Activated CD8-positive, alpha-beta memory T cell treated with anti-CD3 and anti-CD28 coated beads, Interleukin-2, amount 50 U/mL, for 48 hours (primary cell): Measurements from ENCODE around the gene NAV2.
"Not testable (repeated sequence)": the region's sequence is repeated elsewhere in the genome, so short reads cannot be mapped to it uniquely, and the experiment has no call there.

ENCODE experiments used
- DNase-seq: peaks from one replicate; pipeline ENCODE4 v3.0.0-alpha.2; 2020

Gene NAV2

GRCh38 chr11:19910931-19911330 lies 198.3 kb downstream of the NAV2 start:
- no peak for DNase-seq

DNA sequence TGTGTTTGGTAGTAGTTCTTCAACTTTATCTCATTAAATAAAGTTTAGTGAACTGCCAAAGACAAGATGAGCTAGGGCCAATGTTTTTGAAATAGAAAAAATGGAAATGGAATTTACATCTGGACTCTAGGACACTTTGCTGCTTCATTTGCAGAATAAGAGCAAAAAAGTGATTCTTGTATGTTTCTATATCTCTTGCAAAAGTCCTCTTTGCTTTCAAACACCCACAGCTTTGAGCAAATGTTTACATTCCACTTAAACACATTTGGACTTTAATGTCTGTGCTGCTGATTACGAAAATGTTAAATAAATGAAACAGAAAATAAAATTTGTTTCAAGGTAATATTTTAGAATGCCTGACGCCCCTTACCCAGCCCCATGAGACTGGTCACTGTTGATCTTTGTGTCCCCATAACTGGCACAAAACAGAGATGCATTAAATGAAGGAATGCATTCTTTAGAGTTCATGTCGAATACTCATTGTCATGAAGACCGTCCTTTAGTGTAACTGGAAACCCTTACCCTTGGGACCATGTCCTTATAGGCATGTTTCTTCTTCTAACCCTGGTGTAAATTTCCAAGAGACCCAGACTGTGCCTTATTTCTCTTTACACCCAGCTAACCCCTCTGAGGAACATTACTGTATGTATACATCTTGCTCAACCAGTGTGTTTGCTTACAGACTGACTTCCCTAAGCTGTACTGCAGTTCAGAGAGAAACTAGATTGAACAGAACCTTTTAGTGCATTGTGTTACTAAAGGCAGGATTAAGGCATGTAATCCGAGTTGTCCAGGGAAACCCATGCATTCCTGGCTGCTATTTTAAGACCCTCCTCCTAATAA lies 199.7 kb downstream of the NAV2 start:
- DNase-seq = no peak

DNA sequence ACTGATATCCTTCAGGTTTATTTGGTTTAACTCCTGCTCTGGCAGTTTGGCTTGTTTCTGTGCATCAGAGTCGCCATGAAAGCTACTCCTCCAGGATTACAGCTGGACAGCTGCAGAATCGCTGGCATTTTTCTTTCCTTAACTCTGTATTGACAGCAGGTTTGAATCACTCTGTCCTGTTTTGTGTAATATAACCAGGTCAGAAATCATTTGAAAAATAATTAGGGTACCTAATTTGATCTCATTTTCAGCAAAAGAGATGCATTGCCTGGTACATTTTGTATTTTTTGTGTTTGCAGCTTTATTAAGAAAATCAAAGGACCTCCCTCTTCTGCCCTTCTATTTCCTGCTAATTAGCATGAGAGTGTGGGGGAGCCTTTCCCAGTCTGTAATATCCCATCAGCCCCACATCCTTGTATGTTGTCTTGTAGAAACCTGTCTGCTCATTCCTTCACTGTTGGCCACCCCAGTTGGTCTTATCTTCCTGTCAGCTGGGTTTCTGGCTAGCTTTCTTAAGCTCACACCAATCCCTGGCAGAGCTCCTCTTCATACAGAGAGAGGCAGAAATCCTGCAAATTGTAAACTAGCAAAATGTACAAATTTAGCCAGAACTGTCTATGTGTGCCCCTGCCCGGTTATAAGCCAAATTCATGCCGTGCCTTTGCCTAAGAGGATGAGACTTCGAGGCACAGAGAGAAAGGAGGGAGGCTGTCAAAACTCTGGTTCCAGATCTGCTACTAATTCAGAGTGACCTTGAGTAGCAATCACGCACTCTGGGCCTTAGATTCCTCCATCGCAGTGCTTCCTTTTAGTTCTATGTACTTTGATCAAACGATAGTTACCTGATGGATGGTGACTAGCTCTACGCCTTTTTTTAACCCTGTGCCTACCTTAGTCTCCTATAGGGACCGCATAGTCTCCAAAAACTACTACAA lies 200.6 kb downstream of the NAV2 start:
- DNase-seq = no peak

GRCh38 chr11:19913893-19914249 lies 201.2 kb downstream of the NAV2 start:
- no peak for DNase-seq

DNA sequence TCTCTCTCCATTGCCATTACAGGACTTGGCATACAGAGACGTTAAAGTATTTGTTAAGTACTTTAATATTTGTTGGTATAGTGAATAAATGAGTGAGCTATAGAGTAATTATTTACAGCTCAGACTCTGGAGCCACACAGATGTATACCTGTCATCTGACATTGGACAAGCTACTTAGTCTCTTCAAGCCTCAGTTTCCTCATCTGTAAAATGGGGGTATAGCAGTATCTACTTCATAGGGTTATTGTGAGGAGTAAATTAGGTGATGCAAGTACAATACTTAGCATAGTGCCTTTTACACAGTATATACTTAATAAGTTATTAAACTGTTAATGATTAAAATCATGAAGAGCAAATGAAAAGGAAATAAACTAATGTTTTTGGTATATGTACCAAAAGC lies 203.2 kb downstream of the NAV2 start:
- DNase-seq = no peak

DNA sequence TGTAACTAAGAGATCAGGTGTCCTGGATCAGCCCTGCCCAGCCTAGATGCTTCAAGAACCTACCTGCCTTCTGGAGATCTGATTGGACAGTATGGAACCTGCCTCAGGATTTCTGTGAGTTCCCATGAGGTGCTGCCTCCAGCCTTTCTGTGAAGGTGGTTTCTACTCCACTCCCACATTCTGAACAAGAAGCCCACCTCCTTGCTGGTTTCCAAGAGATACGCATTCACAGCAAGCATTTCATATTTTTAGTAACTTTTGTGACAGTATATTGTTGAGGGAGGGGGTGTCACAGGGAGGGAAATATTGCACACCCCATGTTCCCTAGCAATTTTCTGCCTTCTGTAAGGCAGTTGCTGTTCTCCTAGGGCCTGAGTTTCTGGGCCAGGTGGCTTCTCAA lies 204.4 kb downstream of the NAV2 start:
- DNase-seq = no peak

- no peak for DNase-seq
These were observed 205.8 kb downstream of the NAV2 start for GRCh38 chr11:19918302-19919049.

DNA sequence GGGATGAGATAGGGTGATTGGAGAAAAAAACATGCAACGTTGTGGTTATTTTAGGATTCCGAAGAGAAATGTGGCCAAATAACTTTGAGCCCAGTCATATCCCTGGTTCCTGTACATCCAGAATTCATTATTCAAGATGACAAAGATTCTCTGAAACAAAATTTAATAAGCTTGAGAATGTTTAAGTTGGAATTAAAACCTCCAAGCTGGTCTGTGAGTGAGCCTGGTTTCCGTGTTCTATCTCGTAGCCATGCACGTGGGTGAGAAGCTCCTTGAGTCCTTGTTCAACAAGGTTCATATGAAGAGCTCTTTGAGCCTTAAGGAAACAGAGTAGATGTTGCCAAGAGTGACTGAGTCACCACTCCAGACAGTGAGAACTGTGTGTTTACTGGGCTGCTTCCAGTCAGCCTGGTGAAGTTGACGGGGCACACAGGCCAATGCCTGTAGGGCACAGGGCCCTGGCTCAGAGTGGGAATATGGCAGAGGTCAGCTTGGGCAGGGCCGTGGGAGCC lies 206.5 kb downstream of the NAV2 start:
- no peak for DNase-seq

GRCh38 chr11:19920982-19921381 lies 208.3 kb downstream of the NAV2 start:
- no peak for DNase-seq

DNA sequence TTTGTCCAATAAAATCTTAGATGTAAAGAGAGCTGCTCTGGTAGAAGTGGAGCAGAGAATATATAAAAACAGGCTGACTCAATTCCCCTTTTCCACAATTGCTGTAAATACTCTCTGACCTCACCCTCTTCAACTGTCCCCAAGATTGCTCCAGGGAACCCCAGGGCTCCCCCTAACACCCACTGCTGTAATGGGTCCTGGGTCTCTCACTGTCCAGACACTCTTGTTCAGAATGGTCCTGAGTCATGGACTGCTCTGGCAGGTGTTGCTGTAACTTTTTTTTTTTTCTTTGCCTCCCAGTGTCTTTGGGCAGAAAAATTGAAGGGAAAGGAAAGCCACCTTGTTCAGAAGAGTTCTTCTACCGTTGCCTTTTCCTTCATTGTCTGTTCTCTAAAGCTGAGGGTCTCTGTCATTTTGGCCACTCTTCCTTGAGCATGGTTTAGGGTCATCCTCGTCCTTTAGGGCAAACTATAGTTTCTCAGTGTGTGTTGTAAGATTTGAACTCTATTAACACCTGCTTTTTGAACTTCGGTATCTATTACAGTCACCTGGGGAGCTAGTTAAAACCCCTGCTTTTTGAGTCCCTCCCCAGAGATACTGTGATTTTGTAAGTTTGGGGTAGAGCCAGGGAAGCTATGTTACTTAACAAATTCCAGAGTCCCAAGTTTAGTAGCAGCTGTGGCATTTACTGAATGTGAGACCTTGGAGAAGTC lies 209.5 kb downstream of the NAV2 start:
- DNase-seq = no peak

DNA sequence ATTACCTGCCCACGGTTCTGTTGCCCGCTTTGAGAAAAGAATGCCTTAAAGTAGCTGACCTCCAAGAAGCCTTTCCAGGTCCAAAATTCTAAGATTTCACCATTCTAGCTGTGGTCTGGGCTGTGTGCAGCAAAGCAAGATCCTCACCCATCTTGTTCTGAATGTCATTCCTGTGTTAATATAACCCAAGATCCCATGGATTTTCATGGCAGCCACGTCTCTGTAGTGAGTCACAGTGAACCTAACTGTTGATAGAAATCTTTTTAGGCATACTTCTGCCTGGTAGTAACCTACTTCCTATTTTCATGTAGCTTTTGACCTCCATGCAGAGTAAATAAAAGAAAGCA lies 210.0 kb downstream of the NAV2 start:
- no peak for DNase-seq

GRCh38 chr11:19923626-19924025 lies 211.0 kb downstream of the NAV2 start:
- no peak for DNase-seq

GRCh38 chr11:19924311-19924710 lies 211.7 kb downstream of the NAV2 start:
- DNase-seq = no peak

GRCh38 chr11:19924716-19925115 lies 212.1 kb downstream of the NAV2 start:
- DNase-seq = no peak

DNA sequence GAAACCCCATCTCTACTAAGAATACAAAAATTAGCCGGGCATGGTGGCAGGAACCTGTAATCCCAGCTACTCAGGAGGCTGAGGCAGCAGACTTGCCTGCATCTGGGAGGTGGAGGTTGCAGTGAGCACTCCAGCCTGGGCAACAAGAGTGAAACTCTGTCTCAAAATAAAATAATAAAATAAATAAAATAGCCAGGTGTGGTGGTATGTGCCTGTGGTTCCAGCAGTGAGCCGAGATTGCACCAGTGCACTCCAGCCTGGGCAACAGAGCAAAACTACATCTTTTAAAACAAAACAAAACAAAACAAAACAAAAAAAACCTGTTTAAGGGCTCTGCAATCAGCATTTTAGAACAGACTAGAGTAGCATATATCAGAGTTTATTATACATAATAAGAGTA lies 214.8 kb downstream of the NAV2 start:
- not testable (repeated sequence) for DNase-seq

DNA sequence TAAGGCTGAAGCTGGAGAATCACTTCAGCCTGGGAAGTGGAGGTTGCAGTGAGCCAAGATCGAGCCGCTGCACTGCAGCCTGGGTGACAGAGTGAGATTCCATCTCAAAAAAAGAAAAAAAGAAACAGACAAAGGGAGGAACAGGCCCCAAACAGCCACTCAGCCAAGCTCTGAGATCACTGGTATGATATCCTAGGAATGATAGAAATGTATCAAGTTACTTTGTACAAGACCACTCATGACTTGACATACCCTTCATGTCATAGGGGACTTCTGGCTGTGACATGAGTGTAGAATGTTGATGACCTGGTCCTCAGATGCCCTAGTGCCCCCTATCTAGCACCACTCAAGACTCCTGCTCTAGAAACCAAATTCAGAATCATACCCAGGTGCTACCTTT lies 216.5 kb downstream of the NAV2 start:
- no peak for DNase-seq

DNA sequence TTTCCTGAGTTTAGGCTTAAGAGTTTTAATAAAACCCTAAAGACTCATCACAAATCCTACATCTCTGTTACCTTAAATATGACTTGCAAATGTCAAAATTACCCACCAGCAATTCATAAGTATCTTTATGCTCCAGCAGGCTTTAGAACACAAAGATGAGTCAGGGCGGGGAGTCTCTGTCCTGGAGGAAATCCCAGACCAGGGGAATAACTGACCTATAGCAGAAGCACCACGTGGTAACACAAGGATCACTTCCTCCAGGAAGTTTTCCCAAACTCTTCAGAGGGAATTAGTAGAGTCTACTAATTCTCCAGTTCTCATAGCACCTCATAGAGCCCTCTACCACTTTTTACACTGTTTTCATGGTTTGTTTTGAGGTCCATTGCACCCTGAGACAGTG lies 217.0 kb downstream of the NAV2 start:
- DNase-seq = no peak

DNA sequence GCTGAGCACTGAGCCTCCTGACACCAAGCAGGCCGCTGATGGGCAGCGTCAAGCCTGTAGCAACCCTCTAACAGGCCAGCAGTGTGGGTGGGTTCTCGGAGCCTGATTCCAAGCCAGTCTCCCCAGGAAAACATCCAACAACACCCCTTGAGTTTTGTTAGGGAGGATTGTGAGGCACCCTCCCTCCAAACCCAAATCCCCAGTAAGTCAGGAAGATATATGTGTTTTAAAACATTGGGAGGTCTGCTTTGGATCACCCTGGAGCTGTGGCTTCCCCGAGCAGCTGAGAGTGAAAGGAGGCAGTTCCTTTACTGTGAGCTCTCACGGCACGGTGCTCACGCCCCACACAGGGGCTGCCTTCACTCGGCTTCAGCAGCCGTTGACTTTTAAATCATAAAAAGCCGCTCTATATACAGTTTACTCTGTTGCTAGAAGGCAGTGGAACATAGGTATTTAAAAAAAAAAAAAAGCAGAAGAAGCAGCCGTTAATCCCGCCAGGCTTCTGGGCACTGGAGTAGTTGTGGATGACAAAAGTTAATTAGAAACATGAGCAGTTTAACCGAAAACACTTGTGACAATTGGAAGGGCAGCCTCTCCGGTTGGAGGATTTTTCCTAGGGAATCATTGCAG lies 218.6 kb downstream of the NAV2 start:
- no peak for DNase-seq

DNA sequence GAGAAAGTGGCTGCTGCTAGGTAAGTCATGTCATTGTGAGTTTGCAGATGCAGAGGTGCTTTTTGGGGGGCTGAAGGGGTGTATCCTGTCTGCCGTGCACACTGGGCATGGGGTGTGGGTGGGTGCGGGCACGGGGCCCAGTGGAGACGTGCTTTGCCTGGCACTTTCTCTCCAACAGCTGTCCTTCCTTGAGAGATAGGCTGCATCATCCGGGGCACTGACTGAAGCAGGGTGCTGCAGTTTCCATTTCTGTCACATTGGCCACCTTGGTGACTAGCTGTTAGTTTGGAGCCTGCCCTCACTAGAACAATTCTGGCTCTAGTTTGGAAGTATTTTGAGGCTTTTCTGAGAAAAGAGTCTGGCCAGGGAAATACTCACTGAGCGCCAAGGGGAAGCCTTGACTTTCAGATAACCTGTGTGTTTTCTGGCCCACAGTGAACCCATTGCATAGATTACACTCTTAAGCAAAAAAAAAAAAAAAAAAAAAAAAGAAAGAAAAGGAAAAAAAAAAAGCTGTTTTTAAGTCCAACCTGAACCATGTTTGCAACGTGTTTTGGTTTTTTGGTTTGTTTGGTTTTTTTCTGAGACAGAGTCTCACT lies 219.2 kb downstream of the NAV2 start:
- no peak for DNase-seq

GRCh38 chr11:19933132-19933735 lies 220.6 kb downstream of the NAV2 start:
- no peak for DNase-seq

GRCh38 chr11:19933801-19934488 lies 221.3 kb downstream of the NAV2 start:
- DNase-seq = no peak
